Gastrocnemius medialis (tissue), 4 donors: ENCODE measurements around the gene FARP1.

Experiments used
- POLR2A ChIP-seq, 2 donors: fragments of 450-650 bp; IDR thresholded peaks; one replicate each; pipeline ENCODE4 v1.6.1; 2017; ENCODE audit warnings: antibody characterized with exemption in 2 of 2, mild to moderate bottlenecking in 2 of 2, moderate library complexity in 2 of 2
- TF ChIP-seq, protein P1 (sequence below), 5 experiments: fragments of 450-650 bp in 3 of 5; fragments of 200-600 bp in 2 of 5; sonication (generic) in 2 of 5; IDR thresholded peaks in 4 of 5; conservative IDR thresholded peaks in 1 of 5; 1 replicate in 4 of 5; 2 replicates in 1 of 5; pipeline ENCODE4 v1.5.1; 2016 to 2019; ENCODE audit warnings: antibody characterized with exemption in 5 of 5, mild to moderate bottlenecking in 3 of 5, moderate library complexity in 3 of 5

- TF ChIP-seq, protein P1, sequence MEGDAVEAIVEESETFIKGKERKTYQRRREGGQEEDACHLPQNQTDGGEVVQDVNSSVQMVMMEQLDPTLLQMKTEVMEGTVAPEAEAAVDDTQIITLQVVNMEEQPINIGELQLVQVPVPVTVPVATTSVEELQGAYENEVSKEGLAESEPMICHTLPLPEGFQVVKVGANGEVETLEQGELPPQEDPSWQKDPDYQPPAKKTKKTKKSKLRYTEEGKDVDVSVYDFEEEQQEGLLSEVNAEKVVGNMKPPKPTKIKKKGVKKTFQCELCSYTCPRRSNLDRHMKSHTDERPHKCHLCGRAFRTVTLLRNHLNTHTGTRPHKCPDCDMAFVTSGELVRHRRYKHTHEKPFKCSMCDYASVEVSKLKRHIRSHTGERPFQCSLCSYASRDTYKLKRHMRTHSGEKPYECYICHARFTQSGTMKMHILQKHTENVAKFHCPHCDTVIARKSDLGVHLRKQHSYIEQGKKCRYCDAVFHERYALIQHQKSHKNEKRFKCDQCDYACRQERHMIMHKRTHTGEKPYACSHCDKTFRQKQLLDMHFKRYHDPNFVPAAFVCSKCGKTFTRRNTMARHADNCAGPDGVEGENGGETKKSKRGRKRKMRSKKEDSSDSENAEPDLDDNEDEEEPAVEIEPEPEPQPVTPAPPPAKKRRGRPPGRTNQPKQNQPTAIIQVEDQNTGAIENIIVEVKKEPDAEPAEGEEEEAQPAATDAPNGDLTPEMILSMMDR (IDR thresholded peaks at IDR 0.05 in 4 of 5, conservative IDR thresholded peaks at IDR 0.05 in 1 of 5): no peak
- no peak for TF ChIP-seq POLR2A (IDR thresholded peaks at IDR 0.05)
Observed at GRCh38 chr13:98301721-98302120, 158.8 kb downstream of the FARP1 start.
